ENCODE measurements around the gene UBE2J1.

Gene UBE2J1

GRCh38 chr6:89361171-89361570 lies 8.6 kb upstream of the UBE2J1 start:
- DNase-seq = no peak

GRCh38 chr6:89360415-89360999 lies 8.0 kb upstream of the UBE2J1 start:
- no peak for DNase-seq

DNA sequence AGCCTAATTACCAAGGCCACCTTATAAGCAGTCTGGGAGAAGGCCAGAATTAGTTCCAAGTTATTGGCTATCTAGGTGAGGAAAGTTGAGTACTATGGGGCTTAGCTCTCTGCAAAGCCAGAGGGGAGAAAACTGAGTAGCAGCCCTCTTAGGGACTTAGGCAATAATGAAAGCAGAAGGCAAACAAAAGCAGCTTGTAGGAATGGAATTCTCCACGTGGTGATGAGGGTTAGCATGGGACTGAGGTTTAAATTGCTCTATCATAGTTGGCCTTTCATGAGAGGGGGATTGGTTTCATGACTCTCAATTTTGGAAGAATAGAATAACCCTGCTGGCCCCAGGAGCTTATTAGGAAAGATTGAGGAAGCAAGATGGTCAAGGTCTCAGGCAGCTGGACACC lies 7.0 kb upstream of the UBE2J1 start:
- DNase-seq = no peak

GRCh38 chr6:89357390-89357789 lies 4.9 kb upstream of the UBE2J1 start:
- DNase-seq = no peak

DNA sequence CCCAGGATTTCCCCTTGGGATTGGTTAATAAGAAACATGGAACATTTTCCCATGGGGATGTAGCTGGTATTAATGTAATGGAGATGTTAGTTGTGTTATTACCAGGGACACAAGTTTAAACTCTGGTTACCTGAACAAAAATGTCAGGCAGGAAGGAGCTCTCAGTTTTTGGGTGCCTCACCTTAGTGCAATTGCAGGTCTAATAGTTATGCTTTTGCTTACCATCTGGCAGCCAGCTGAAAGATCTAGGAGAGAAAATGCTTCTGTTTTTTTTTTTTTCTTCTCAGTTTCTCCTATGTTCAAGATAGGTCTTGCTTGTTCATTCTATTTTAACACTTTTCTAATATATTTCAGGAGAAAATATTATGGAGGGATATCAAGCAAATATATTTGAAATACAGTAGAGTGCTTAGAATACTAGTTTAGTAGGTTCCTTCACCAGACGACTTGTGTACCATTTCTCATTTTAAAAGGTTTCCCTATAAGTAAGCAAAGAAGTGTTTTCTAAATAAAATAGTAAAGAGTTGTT lies 4.2 kb upstream of the UBE2J1 start:
- DNase-seq = no peak

GRCh38 chr6:89355511-89356194 lies 3.1 kb upstream of the UBE2J1 start:
- no peak for DNase-seq

DNA sequence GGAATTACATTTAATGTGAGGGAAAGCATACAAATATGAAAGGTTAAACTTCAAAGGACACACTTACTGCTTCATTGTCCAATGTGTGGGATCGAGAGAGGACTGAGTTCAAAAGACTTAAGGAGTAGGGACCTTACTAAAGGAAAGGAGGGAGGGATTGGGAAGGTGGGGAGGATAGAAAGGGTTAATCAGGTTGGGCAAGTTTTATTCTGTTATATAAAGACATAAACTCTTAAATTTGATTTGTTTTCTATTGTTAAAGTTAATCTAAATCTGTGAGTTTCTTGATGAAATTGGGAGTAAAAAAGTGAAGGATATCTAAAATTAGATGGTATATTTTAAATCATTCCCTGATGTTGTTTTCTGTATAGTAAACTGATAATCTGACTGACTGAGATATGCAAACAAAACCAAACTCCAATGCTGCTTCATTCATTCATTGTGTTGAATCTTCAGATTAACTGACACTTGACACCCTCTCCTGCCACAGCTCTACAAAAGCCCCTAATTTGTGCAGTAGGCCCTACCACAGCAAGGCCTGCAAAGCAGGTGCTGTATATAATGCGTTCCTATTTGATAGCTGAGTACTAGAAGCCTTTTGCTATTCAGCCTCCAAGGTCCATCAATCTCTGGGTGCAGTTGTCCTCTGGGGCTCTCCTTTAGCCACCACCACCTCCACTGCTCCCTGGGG lies 1.3 kb upstream of the UBE2J1 start:
- no peak for DNase-seq

GRCh38 chr6:89353118-89353556 lies 615 bp upstream of the UBE2J1 start:
- DNase-seq = no peak

GRCh38 chr6:89351671-89352277 lies 748 bp downstream of the UBE2J1 start:
- no peak for DNase-seq

DNA sequence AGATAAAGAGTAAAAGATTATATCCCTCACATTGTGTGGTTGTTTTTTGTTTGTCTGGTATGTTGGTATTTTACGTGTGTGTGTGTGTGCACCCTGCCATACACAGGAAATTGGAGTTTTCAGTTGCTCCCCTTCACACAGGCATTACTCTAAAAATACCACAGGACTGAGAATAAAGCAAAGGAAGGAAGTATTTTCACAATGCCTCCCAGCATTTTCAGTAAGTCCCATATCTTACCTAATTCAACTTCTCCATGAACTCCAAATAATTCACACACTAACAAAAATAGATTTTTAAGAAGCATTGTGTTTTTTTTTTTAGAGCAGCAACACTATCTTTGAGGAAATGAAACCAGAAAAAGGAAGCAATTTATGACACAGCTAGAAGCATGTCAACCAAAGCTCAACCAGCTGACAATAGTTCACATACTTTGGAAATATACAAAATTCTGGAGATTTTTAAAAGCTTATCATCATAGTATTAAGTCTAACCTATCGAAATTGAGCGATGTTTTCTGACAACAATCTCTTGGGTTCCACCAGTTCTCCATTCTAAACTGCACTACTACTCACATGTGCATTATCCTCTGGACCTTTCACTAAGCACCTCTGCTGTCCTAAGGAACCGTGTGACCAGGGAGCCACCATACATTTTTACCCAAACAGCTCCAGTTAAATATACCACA lies 2.1 kb downstream of the UBE2J1 start:
- DNase-seq = no peak

DNA sequence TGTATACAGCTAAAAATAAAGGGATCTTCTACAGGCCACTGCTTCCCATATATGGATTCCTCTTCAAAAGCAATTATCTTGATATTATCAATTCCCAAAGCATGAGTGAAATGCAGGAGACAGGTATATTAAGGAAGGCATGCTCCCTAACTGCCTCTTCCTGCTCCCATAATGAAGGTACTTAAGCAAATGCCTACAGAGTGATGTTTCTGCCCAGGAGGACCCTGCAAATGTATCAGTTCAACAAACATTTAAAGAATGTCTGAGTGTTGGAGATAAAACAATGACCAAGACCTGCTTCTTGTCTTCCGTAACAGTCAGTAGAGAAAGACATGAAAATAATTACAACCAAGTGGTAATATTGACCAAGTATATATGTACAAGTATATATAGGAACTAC lies 4.2 kb downstream of the UBE2J1 start:
- no peak for DNase-seq

DNA sequence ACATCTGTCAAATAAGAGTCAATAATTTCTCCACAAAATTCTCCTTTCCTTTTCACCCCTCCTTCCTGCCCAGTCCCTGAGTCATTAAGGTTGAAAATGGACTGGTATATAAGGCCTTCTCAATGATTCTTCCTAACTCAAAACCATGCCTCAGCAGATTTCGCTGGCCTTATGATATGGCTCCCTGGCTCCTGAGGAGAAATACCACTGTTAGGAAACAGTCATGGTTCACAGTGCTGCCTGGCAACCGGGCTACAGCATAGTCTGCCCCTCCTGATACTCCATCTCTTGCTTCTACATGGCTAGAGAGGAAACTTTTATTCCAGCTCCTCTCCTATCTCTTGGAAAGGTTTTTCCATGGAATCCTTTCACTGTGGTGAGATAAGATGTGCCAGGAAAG lies 4.7 kb downstream of the UBE2J1 start:
- no peak for DNase-seq

DNA sequence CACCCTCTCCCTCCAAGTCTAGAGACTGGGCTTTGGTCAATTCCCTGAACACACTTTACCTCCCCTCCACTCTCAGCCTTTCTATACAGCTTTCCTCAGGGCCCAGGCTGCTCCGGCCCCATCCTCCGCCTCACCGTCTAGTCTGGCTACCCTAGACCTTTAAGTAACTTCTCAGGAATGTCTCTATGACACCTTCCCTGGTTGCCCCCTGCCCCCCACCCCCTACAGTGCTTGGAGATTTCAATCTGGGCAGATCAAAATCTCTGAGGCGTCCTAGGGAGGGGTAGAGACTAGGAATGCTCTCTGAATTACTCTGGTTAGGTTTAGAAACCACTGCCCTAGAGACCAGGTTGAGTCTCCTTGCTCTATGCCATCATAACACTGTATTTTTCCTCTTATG lies 6.1 kb downstream of the UBE2J1 start:
- no peak for DNase-seq

- no peak for DNase-seq
Measured at GRCh38 chr6:89339565-89339964, 13.0 kb downstream of the UBE2J1 start.

GRCh38 chr6:89335164-89335563 lies 17.4 kb downstream of the UBE2J1 start:
- no peak for DNase-seq

- no peak for DNase-seq
Measured at GRCh38 chr6:89330910-89331309, 21.6 kb downstream of the UBE2J1 start.

- no peak for DNase-seq
Measured at GRCh38 chr6:89328976-89329375, 23.5 kb downstream of the UBE2J1 start.

DNA sequence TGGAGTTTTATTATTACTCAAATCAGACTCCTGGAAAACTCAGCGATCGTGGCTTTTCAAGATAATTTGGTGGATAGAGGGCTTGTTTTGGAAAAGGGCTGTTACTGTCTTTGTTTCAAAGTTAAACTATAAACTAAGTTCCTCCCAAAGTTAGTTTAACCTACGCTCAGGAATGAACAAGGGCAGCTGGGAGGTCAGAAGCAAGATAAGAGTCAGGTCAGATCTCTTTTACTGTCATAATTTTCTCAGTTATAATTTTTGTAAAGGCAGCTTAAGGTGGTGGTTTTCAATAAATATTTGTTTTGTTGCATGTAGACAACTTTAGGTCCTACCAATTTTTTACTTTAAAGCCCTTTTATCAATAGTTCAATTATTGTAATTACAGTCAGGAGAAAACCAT lies 28.2 kb downstream of the UBE2J1 start:
- DNase-seq = no peak

- DNase-seq = no peak
Measured at GRCh38 chr6:89323511-89323971, 29.0 kb downstream of the UBE2J1 start.

GRCh38 chr6:89321131-89321970 lies 31.2 kb downstream of the UBE2J1 start:
- no peak for DNase-seq

DNA sequence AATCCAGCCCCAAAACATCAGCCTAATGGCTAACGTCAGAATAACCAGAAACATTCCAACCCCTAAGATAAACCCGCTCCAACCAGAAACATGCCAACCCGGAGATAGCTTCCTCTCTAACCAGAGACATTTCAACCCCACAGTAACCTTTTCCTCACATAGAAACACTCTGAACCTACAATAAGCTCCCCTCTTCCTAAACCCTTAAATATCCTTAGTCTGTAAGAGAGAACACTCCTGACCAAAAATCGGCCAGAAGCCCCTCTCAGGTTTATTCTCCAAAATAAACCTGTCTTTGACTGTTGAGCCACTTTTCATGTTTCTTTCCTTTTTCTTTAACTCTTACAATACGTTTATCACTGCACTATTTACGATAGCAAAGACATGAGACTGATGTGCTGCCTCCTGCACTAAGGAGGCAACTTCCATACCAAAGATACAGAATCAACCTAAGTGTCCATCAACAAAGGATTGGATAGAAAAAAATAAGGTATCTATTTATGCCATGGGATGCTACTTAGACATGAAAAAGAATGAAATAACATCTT lies 32.4 kb downstream of the UBE2J1 start:
- DNase-seq = no peak

DNA sequence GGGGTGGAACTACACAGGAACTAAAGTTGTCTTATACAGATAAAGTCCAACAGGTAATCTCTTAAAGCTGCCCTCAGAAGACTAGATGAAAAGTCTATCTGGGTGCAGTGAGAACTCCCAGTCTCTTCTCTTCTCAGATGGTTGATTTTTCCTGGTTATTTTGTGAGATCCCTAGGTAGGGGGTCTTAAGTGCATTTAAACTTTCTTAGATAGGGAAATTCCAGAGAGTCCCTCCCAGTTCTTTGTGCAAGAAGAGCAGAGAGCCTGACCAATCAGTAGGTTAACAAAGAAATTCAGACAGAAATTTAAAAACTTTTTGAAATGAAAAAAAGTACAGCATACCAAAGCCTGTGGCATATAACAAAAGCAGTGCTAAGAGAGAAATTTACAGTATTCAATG lies 35.5 kb downstream of the UBE2J1 start:
- DNase-seq = no peak
